Measurements from ENCODE around the gene TTC33. TPM values are rescaled to one million over a fixed set of nuclear protein-coding genes. Genes with fewer than 3 reads are reported as not detected.

Gene TTC33
- total and polyA plus RNA-seq, 2 donors (not counting 1 experiment from before 2014, with no cell fraction given): 2.1 to 15.8 TPM

GRCh38 chr5:40775846-40776657, 20.3 kb upstream of the TTC33 start:
- DNase-seq (no peak), ATAC-seq (ENCODE audit: low read depth) (no peak)
- no peak overlapping the region for H3K27ac ChIP-seq (ENCODE audit: low read length in 2 of 2)
- whole genome bisulfite sequencing (ENCODE audit: insufficient coverage): 93% methylated on average over 6 of the region's 6 CpGs
- H3K9ac ChIP-seq (ENCODE audit: low read length): no peak overlapping the region
- ChIA-PET CTCF (no interaction called here), POLR2A (no interaction called here)
- H3K27me3 ChIP-seq (replicated peaks in 1 of 4; ENCODE audit: control extremely low read depth in 1 of 4, control insufficient read depth in 3 of 4, insufficient read depth in 4 of 4, low read length in 3 of 4): no peaks in the 10 kb centered on the region
- Mint-ChIP-seq H3K4me3 (no peak overlapping the region), H3K27me3 (no peaks in the 10 kb centered on the region), H3K9me3 (ENCODE audit: insufficient read depth) (no peaks in the 10 kb centered on the region), H3K4me1 (peaks cover 7% of the 10 kb centered on the region), H3K27ac (no peak overlapping the region)
- H2AFZ ChIP-seq (ENCODE audit: insufficient read depth, low read depth, low read length, poor library complexity, severe bottlenecking): no peak overlapping the region
- no peaks in the 10 kb centered on the region for H3K4me1 ChIP-seq (ENCODE audit: control insufficient read depth in 2 of 2, insufficient read depth in 2 of 2, low read length in 2 of 2)
- intact Hi-C loops (cut with micrococcal nuclease): no loop called here
- H3K9me3 ChIP-seq (ENCODE audit: control extremely low read depth in 1 of 3, control insufficient read depth in 2 of 3, insufficient read depth in 1 of 3, low read length in 2 of 3): no peaks in the 10 kb centered on the region
- no peak overlapping the region for H3K4me2 ChIP-seq (replicated peaks; ENCODE audit: low read depth, low read length, poor library complexity, severe bottlenecking)
- H4K20me1 ChIP-seq (ENCODE audit: control insufficient read depth, insufficient read depth, low read length, poor library complexity, severe bottlenecking): peaks cover 46% of the 10 kb centered on the region
- H3K36me3 ChIP-seq (replicated peaks in 1 of 2; ENCODE audit: control extremely low read depth in 1 of 2, control insufficient read depth in 1 of 2, extremely low read depth in 1 of 2, insufficient read depth in 2 of 2, low read length in 1 of 2): peaks cover 4 to 50% of the 10 kb centered on the region in 2 experiments
- no peak overlapping the region for H3K4me3 ChIP-seq (ENCODE audit: control extremely low read depth in 1 of 5, extremely low read depth in 1 of 5, insufficient read depth in 1 of 5, low read depth in 2 of 5, low read length in 4 of 5)
- no peak for TF ChIP-seq CTCF (IDR thresholded peaks at IDR 0.05)
- TF ChIP-seq EZH2 (IDR thresholded peaks at IDR 0.05; ENCODE audit: borderline replicate concordance, insufficient read depth, low read depth, low read length, poor library complexity, severe bottlenecking): no peak
- peaks cover 28% of the 10 kb centered on the region for H3K79me2 ChIP-seq (ENCODE audit: control insufficient read depth, insufficient read depth, low read length)

- Histone ChIP-seq H2AFZ (ENCODE audit: insufficient read depth, low read depth, low read length, poor library complexity, severe bottlenecking) (no peak overlapping the region), H3K4me1 (ENCODE audit: control insufficient read depth in 2 of 2, insufficient read depth in 2 of 2, low read length in 2 of 2) (no peaks in the 10 kb centered on the region), H3K27ac (ENCODE audit: low read length in 2 of 2) (no peak overlapping the region), H3K4me3 (ENCODE audit: control extremely low read depth in 1 of 5, extremely low read depth in 1 of 5, insufficient read depth in 1 of 5, low read depth in 2 of 5, low read length in 4 of 5) (no peak overlapping the region), H3K9ac (ENCODE audit: low read length) (no peak overlapping the region), H4K20me1 (ENCODE audit: control insufficient read depth, insufficient read depth, low read length, poor library complexity, severe bottlenecking) (peaks cover 38% of the 10 kb centered on the region), H3K79me2 (ENCODE audit: control insufficient read depth, insufficient read depth, low read length) (peaks cover 22% of the 10 kb centered on the region), H3K36me3 (replicated peaks in 1 of 2; ENCODE audit: control extremely low read depth in 1 of 2, control insufficient read depth in 1 of 2, extremely low read depth in 1 of 2, insufficient read depth in 2 of 2, low read length in 1 of 2) (peaks cover 4 to 52% of the 10 kb centered on the region in 2 experiments), H3K4me2 (replicated peaks; ENCODE audit: low read depth, low read length, poor library complexity, severe bottlenecking) (no peak overlapping the region), H3K9me3 (ENCODE audit: control extremely low read depth in 1 of 3, control insufficient read depth in 2 of 3, insufficient read depth in 1 of 3, low read length in 2 of 3) (no peaks in the 10 kb centered on the region), H3K27me3 (replicated peaks in 1 of 4; ENCODE audit: control extremely low read depth in 1 of 4, control insufficient read depth in 3 of 4, insufficient read depth in 4 of 4, low read length in 3 of 4) (no peaks in the 10 kb centered on the region)
- ChIA-PET POLR2A (no interaction called here), CTCF (no interaction called here)
- no peak for TF ChIP-seq CTCF (IDR thresholded peaks at IDR 0.05)
- no peak for TF ChIP-seq EZH2 (IDR thresholded peaks at IDR 0.05; ENCODE audit: borderline replicate concordance, insufficient read depth, low read depth, low read length, poor library complexity, severe bottlenecking)
- H3K4me1 Mint-ChIP-seq: peaks cover 4% of the 10 kb centered on the region
- intact Hi-C loops (cut with micrococcal nuclease): no loop called here
- no peaks in the 10 kb centered on the region for H3K9me3 Mint-ChIP-seq (ENCODE audit: insufficient read depth)
- no peak overlapping the region for H3K4me3 Mint-ChIP-seq
- H3K27ac Mint-ChIP-seq: no peak overlapping the region
- ATAC-seq (ENCODE audit: low read depth) (no peak), DNase-seq (no peak)
- no CpG with 5 or more reads among the region's 4 CpGs for WGBS (ENCODE audit: insufficient coverage)
- no peaks in the 10 kb centered on the region for H3K27me3 Mint-ChIP-seq
Observed at GRCh38 chr5:40775085-40775845, 19.5 kb upstream of the TTC33 start.
